Measurements from ENCODE around the gene CLDND2. TPM values are rescaled to one million over a fixed set of nuclear protein-coding genes. Genes with fewer than 3 reads are reported as not detected.

The CLDND2 gene
- total and polyA plus RNA-seq, 2 of the 8 experiments (the other 6 are each of a cell fraction or from before 2014, with no cell fraction given) = 0.21 to 0.56 TPM

DNA sequence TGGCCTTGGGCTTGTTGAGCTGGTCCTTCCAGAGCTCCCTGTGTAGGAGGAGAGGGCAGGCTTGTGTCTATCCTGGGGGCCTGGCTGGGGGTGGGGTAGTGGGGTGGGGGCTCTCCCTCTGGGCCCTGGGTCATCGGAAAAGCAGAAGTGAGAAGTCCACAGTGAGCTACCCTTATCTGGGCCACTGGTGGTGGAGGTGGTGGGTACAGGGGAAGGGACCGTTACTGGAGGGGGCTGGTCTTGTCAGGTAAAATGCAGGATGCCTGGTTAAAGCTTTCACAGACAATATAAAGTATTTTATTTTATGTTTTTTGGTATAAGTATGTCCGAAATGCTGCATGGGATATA lies 49.0 kb upstream of the CLDND2 start (continued):
- TF ChIP-seq, protein P1, sequence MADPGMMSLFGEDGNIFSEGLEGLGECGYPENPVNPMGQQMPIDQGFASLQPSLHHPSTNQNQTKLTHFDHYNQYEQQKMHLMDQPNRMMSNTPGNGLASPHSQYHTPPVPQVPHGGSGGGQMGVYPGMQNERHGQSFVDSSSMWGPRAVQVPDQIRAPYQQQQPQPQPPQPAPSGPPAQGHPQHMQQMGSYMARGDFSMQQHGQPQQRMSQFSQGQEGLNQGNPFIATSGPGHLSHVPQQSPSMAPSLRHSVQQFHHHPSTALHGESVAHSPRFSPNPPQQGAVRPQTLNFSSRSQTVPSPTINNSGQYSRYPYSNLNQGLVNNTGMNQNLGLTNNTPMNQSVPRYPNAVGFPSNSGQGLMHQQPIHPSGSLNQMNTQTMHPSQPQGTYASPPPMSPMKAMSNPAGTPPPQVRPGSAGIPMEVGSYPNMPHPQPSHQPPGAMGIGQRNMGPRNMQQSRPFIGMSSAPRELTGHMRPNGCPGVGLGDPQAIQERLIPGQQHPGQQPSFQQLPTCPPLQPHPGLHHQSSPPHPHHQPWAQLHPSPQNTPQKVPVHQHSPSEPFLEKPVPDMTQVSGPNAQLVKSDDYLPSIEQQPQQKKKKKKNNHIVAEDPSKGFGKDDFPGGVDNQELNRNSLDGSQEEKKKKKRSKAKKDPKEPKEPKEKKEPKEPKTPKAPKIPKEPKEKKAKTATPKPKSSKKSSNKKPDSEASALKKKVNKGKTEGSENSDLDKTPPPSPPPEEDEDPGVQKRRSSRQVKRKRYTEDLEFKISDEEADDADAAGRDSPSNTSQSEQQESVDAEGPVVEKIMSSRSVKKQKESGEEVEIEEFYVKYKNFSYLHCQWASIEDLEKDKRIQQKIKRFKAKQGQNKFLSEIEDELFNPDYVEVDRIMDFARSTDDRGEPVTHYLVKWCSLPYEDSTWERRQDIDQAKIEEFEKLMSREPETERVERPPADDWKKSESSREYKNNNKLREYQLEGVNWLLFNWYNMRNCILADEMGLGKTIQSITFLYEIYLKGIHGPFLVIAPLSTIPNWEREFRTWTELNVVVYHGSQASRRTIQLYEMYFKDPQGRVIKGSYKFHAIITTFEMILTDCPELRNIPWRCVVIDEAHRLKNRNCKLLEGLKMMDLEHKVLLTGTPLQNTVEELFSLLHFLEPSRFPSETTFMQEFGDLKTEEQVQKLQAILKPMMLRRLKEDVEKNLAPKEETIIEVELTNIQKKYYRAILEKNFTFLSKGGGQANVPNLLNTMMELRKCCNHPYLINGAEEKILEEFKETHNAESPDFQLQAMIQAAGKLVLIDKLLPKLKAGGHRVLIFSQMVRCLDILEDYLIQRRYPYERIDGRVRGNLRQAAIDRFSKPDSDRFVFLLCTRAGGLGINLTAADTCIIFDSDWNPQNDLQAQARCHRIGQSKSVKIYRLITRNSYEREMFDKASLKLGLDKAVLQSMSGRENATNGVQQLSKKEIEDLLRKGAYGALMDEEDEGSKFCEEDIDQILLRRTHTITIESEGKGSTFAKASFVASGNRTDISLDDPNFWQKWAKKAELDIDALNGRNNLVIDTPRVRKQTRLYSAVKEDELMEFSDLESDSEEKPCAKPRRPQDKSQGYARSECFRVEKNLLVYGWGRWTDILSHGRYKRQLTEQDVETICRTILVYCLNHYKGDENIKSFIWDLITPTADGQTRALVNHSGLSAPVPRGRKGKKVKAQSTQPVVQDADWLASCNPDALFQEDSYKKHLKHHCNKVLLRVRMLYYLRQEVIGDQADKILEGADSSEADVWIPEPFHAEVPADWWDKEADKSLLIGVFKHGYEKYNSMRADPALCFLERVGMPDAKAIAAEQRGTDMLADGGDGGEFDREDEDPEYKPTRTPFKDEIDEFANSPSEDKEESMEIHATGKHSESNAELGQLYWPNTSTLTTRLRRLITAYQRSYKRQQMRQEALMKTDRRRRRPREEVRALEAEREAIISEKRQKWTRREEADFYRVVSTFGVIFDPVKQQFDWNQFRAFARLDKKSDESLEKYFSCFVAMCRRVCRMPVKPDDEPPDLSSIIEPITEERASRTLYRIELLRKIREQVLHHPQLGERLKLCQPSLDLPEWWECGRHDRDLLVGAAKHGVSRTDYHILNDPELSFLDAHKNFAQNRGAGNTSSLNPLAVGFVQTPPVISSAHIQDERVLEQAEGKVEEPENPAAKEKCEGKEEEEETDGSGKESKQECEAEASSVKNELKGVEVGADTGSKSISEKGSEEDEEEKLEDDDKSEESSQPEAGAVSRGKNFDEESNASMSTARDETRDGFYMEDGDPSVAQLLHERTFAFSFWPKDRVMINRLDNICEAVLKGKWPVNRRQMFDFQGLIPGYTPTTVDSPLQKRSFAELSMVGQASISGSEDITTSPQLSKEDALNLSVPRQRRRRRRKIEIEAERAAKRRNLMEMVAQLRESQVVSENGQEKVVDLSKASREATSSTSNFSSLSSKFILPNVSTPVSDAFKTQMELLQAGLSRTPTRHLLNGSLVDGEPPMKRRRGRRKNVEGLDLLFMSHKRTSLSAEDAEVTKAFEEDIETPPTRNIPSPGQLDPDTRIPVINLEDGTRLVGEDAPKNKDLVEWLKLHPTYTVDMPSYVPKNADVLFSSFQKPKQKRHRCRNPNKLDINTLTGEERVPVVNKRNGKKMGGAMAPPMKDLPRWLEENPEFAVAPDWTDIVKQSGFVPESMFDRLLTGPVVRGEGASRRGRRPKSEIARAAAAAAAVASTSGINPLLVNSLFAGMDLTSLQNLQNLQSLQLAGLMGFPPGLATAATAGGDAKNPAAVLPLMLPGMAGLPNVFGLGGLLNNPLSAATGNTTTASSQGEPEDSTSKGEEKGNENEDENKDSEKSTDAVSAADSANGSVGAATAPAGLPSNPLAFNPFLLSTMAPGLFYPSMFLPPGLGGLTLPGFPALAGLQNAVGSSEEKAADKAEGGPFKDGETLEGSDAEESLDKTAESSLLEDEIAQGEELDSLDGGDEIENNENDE (IDR thresholded peaks at IDR 0.05; ENCODE audit: insufficient replicate concordance, low read length) = no peak
- TF ChIP-seq CREB1 (IDR thresholded peaks at IDR 0.05) (no peak), ASH2L (IDR thresholded peaks at IDR 0.05; ENCODE audit: low read length) (no peak), SAP30 (IDR thresholded peaks at IDR 0.05; ENCODE audit: insufficient read depth, insufficient replicate concordance, low read length) (no peak), NANOG (IDR thresholded peaks at IDR 0.05; ENCODE audit: insufficient read depth, low read depth, low read length, poor library complexity, severe bottlenecking) (no peak), SIRT6 (IDR thresholded peaks at IDR 0.05; ENCODE audit: low read length) (no peak), POLR2AphosphoS5 (IDR thresholded peaks at IDR 0.05; ENCODE audit: low read depth, low read length) (no peak)

Data from H1 (cell line).